A673 (cell line): ENCODE data around the gene NAXE. TPM values are rescaled to one million over a fixed set of nuclear protein-coding genes. Genes with fewer than 3 reads are reported as not detected.

Experiments used
- BruUV-seq: library from RNA; stranded (reverse); fragments of 400-500 nt; replicated peaks from 2 replicates; lab custom pipeline; 2021; lab: Mats Ljungman, UMichigan
- CTCF ChIA-PET: fragments of 300-600 bp; sonication (Branson Sonifier 250); formaldehyde crosslinking; loops from one replicate; lab custom pipeline; 2022; ENCODE audit warnings: antibody characterized with exemption; lab: Charles Lee
- POLR2A ChIA-PET: fragments of 300-600 bp; sonication (Branson Sonifier 250); formaldehyde crosslinking; loops from one replicate; lab custom pipeline; 2022; ENCODE audit warnings: antibody characterized with exemption; ENCODE audit not compliant: low non-redundant PET; lab: Charles Lee
- DNase-seq: peaks from one replicate; pipeline ENCODE4 v3.0.0-alpha.2; 2015; ENCODE audit warnings: low spot score
- H3K27ac ChIP-seq: fragments of 200-600 bp; sonication (generic); 2 replicates; pipeline ENCODE4 v1.5.1; 2016; ENCODE audit warnings: mixed run types, low read depth, mild to moderate bottlenecking, mixed read lengths, antibody characterized with exemption, low read length; ENCODE audit not compliant: poor library complexity, severe bottlenecking
- H3K27me3 ChIP-seq: fragments of 200-600 bp; sonication (generic); replicated peaks from 2 replicates; pipeline ENCODE4 v1.6.1; 2017; ENCODE audit warnings: mixed run types, low read depth, mild to moderate bottlenecking, mixed read lengths, antibody characterized with exemption, low read length; ENCODE audit not compliant: insufficient read depth, poor library complexity
- H3K36me3 ChIP-seq: fragments of 200-600 bp; sonication (generic); 2 replicates; pipeline ENCODE4 v1.6.1; 2016; ENCODE audit warnings: mixed run types, mild to moderate bottlenecking, mixed read lengths, antibody characterized with exemption, low read length; ENCODE audit not compliant: insufficient read depth, poor library complexity, severe bottlenecking
- H3K4me1 ChIP-seq: fragments of 200-600 bp; sonication (generic); 2 replicates; pipeline ENCODE4 v1.6.1; 2017; ENCODE audit warnings: mixed run types, mild to moderate bottlenecking, mixed read lengths, antibody characterized with exemption, low read length; ENCODE audit not compliant: insufficient read depth, poor library complexity, severe bottlenecking
- H3K4me3 ChIP-seq: fragments of 200-600 bp; sonication (generic); 2 replicates; pipeline ENCODE4 v1.5.1; 2016; ENCODE audit warnings: low read depth, mixed run types, mild to moderate bottlenecking, mixed read lengths, low read length; ENCODE audit not compliant: poor library complexity, severe bottlenecking
- H3K9me3 ChIP-seq: fragments of 200-600 bp; sonication (generic); 2 replicates; pipeline ENCODE4 v1.6.1; 2016; ENCODE audit warnings: mixed run types, low read depth, mild to moderate bottlenecking, mixed read lengths, antibody characterized with exemption, low read length; ENCODE audit not compliant: poor library complexity, severe bottlenecking
- CTCF ChIP-seq: fragments of 300-800, 200-600 bp; sonication (generic); conservative IDR thresholded peaks from 2 replicates; pipeline ENCODE4 v1.5.1; 2017; ENCODE audit warnings: low read depth, mild to moderate bottlenecking, antibody characterized with exemption, low read length, moderate library complexity, mixed read lengths
- EZH2 ChIP-seq: fragments of 200-600 bp; sonication (generic); IDR thresholded peaks from 2 replicates; pipeline ENCODE4 v1.6.1; 2017; ENCODE audit warnings: borderline replicate concordance, low read depth, mild to moderate bottlenecking, mixed read lengths, antibody characterized with exemption, low read length; ENCODE audit not compliant: poor library complexity, severe bottlenecking
- intact Hi-C: fragments of 100-400 bp; cut with micrococcal nuclease; formaldehyde crosslinking; loops from one replicate; pipeline ENCODE4 v1.10.0; 2022; ENCODE audit not compliant: unreplicated experiment
- total RNA-seq: library from RNA; stranded (reverse); gene quantifications from 2 replicates; pipeline ENCODE4 v1.2.3, GENCODE V29; 2021

NAXE gene
- total RNA-seq, 1 experiment from 2014 or later = 125 TPM

GRCh38 chr1:156632355-156632754 is 40.8 kb downstream of the NAXE start:
- ChIA-PET POLR2A (no interaction called here), CTCF (no interaction called here)
- intact Hi-C loops = no loop called here
- Histone ChIP-seq H3K4me3 (no peak overlapping the region), H3K9me3 (no peaks in the 10 kb centered on the region), H3K27me3 (peaks cover 33% of the 10 kb centered on the region), H3K36me3 (no peaks in the 10 kb centered on the region), H3K4me1 (no peaks in the 10 kb centered on the region), H3K27ac (no peak overlapping the region)
- BruUV-seq = no TSS peak
- TF ChIP-seq EZH2 (no peak), CTCF (no peak)
- DNase-seq = no peak

- BruUV-seq = no TSS peak
- TF ChIP-seq EZH2 = no peak
- no peak for TF ChIP-seq CTCF
- Histone ChIP-seq H3K4me1 (peaks cover 4% of the 10 kb centered on the region), H3K27ac (no peak overlapping the region), H3K9me3 (no peaks in the 10 kb centered on the region), H3K36me3 (no peaks in the 10 kb centered on the region), H3K4me3 (no peak overlapping the region), H3K27me3 (peaks cover 57% of the 10 kb centered on the region)
- intact Hi-C loops = no loop called here
- no peak for DNase-seq
- ChIA-PET CTCF (no interaction called here), POLR2A (no interaction called here)
Observed at GRCh38 chr1:156638189-156638985, 46.8 kb downstream of the NAXE start.

DNA sequence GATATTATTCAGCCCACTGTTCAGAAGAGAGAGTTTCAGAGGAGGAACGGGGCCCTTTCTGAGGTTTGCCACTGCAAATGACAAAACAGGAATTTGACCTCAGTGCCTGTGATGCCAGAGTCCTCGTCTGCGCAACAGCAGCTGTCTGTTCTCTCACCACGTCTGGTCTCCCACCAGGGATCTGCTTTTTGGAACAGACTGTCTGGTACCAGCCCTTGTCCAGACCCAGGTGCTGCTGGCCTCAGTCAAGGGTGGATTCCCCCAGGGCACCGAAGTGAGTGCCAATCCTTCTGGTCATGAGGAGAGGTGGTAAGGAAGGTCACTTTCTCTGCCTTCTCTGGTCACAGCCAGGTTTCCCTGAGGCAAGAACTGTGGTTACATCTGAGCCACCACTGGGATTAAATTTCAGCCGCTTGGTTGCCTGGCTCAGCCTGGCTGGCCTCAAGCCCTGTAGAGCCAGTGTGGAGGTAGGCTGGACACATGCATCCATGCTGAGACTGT is 48.1 kb downstream of the NAXE start:
- POLR2A ChIA-PET = no interaction called here
- no peak for DNase-seq
- intact Hi-C loops = no loop called here
- H3K4me3 ChIP-seq = no peak overlapping the region
- no peaks in the 10 kb centered on the region for H3K9me3 ChIP-seq
- no peak for TF ChIP-seq EZH2
- TF ChIP-seq CTCF = no peak
- H3K27me3 ChIP-seq = peaks cover 69% of the 10 kb centered on the region
- H3K36me3 ChIP-seq = no peaks in the 10 kb centered on the region
- no peak overlapping the region for H3K27ac ChIP-seq
- no TSS peak for BruUV-seq
- peaks cover 4% of the 10 kb centered on the region for H3K4me1 ChIP-seq
- CTCF ChIA-PET = no interaction called here
